K562 (cell line): ENCODE data around the gene KCND2. TPM values are rescaled to one million over a fixed set of nuclear protein-coding genes. Genes with fewer than 3 reads are reported as not detected.

ENCODE experiments used
- ATAC-seq: fragments of 200-7000 bp; cut with Tn5 transposase; 3 replicates; pipeline ENCODE4 v1.9.1; 2020; ENCODE audit warnings: moderate library complexity
- BruUV-seq: library from RNA; stranded (reverse); fragments of 400-500 nt; replicated peaks from 2 replicates; lab custom pipeline; 2021; lab: Mats Ljungman, UMichigan
- CTCF ChIA-PET: fragments of 300-600 bp; formaldehyde crosslinking; extraction: SDS; loops from one replicate; lab custom pipeline; 2021; ENCODE audit warnings: low intra/inter-chr PET ratio; lab: Yijun Ruan, JAX
- POLR2A ChIA-PET: fragments of 300-600, 350-650 bp; sonication (Branson Sonifier 250); formaldehyde crosslinking; extraction: SDS; loops from one replicate; lab custom pipeline; 2021; ENCODE audit warnings: antibody characterized with exemption, inconsistent platforms; lab: Yijun Ruan, JAX
- DNase-seq, 4 experiments: peaks; one replicate each; pipeline versions ENCODE4 v3.0.0 to v3.0.0-alpha.2; 2011 to 2018; ENCODE audit warnings: low spot score in 3 of 4, mixed read lengths in 3 of 4; ENCODE audit errors: extremely low read depth in 1 of 4
- FAIRE-seq: peaks from 2 replicates; lab custom pipeline; 2011; peaks lifted over from hg19 to GRCh38; lab: Jason Lieb, UNC
- H2AFZ ChIP-seq: 2 replicates; pipeline ENCODE4 v1.6.0; 2011; ENCODE audit warnings: low read depth, low read length, control low read depth, inconsistent platforms
- H3K27ac ChIP-seq: fragments of 200-600 bp; 3 replicates; pipeline ENCODE4 v1.8.0; 2011; ENCODE audit warnings: low read depth, mild to moderate bottlenecking, control low read depth, inconsistent platforms, low read length, moderate library complexity, mixed read lengths; ENCODE audit errors: extremely low read depth
- H3K27me3 ChIP-seq, 2 experiments: fragments of 300-600 bp in 1 of 2; 2 replicates in 1 of 2; 3 replicates in 1 of 2; pipeline versions ENCODE4 v1.6.0 to v1.8.0; 2011; ENCODE audit warnings: inconsistent platforms in 2 of 2, low read length in 2 of 2, mild to moderate bottlenecking in 1 of 2, mixed read lengths in 1 of 2, moderate library complexity in 1 of 2; ENCODE audit not compliant: control insufficient read depth in 2 of 2, insufficient read depth in 2 of 2
- H3K36me3 ChIP-seq: fragments of 300-600 bp; 3 replicates; pipeline ENCODE4 v1.8.0; 2011; ENCODE audit warnings: mild to moderate bottlenecking, low read length, inconsistent platforms; ENCODE audit not compliant: control insufficient read depth, insufficient read depth
- H3K4me1 ChIP-seq, 2 experiments: fragments of 200-600 bp in 1 of 2; replicated peaks in 1 of 2; 2 replicates in 1 of 2; 3 replicates in 1 of 2; pipeline versions ENCODE4 v1.5.1 to v1.8.0; 2011; ENCODE audit warnings: inconsistent platforms in 2 of 2, low read length in 2 of 2, mild to moderate bottlenecking in 1 of 2, mixed read lengths in 1 of 2, moderate library complexity in 1 of 2; ENCODE audit not compliant: control insufficient read depth in 2 of 2, insufficient read depth in 2 of 2
- H3K4me2 ChIP-seq: 2 replicates; pipeline ENCODE4 v1.6.1; 2011; ENCODE audit warnings: low read length, control low read depth, inconsistent platforms, mixed read lengths; ENCODE audit not compliant: insufficient read depth
- H3K4me3 ChIP-seq: fragments of 200-600 bp; sonication (generic), shearing (Covaris generic); 2 replicates; pipeline ENCODE4 v1.5.1; 2016; ENCODE audit warnings: control low read depth, inconsistent platforms
- H3K79me2 ChIP-seq: fragments of 200-600 bp; 3 replicates; pipeline ENCODE4 v1.8.0; 2011; ENCODE audit warnings: low read length, inconsistent platforms; ENCODE audit not compliant: control insufficient read depth, insufficient read depth
- H3K9ac ChIP-seq, 2 experiments: 2 replicates each; pipeline versions ENCODE4 v1.6.0 to v1.6.1; 2011; ENCODE audit warnings: low read depth in 2 of 2, low read length in 2 of 2, control low read depth in 1 of 2, inconsistent platforms in 1 of 2, mild to moderate bottlenecking in 1 of 2, mixed read lengths in 1 of 2; ENCODE audit not compliant: insufficient read depth in 1 of 2
- H3K9me1 ChIP-seq: one replicate; pipeline ENCODE4 v1.6.0; 2011; ENCODE audit warnings: inconsistent platforms, mild to moderate bottlenecking, low read length, moderate library complexity; ENCODE audit not compliant: control insufficient read depth, insufficient read depth
- H3K9me3 ChIP-seq: replicated peaks from 2 replicates; pipeline ENCODE4 v1.5.1; 2011; ENCODE audit warnings: low read depth, low read length, inconsistent platforms; ENCODE audit not compliant: control insufficient read depth, insufficient read depth
- H4K20me1 ChIP-seq: replicated peaks from 2 replicates; pipeline ENCODE4 v1.6.1; 2011; ENCODE audit warnings: low read length, inconsistent platforms, mixed read lengths; ENCODE audit not compliant: control insufficient read depth, insufficient read depth
- CHAMP1 ChIP-seq: fragments of 450-650 bp; IDR thresholded peaks from 2 replicates; pipeline ENCODE4 v1.6.1; 2016; ENCODE audit warnings: mild to moderate bottlenecking
- CUX1 ChIP-seq: fragments of 200-800 bp; sonication (Bioruptor generic); IDR thresholded peaks from 2 replicates; pipeline ENCODE4 v1.6.1; 2016; ENCODE audit warnings: missing genetic modification characterization, missing compliant biosample characterization
- DIDO1 ChIP-seq: fragments of 450-650 bp; IDR thresholded peaks from 2 replicates; pipeline ENCODE4 v1.6.1; 2016; ENCODE audit warnings: low read depth, missing biosample characterization, missing genetic modification characterization
- E2F4 ChIP-seq: sonication (generic); formaldehyde crosslinking; IDR thresholded peaks from 2 replicates; pipeline ENCODE4 v1.8.0; 2022; ENCODE audit warnings: mild to moderate bottlenecking, low read depth, missing genetic modification reagents
- EHMT2 ChIP-seq: fragments of 450-650 bp; IDR thresholded peaks from 2 replicates; pipeline ENCODE4 v1.6.1; 2018; ENCODE audit warnings: antibody characterized with exemption
- HCFC1 ChIP-seq: IDR thresholded peaks from 2 replicates; pipeline ENCODE4 v1.6.1; 2012; ENCODE audit warnings: low read depth, low read length, improper control_type of control experiment
- HDAC1 ChIP-seq, 2 experiments: fragments of 450-650 bp; IDR thresholded peaks; 2 replicates each; pipeline ENCODE4 v1.6.1; 2016 to 2017; ENCODE audit warnings: inconsistent platforms in 1 of 2, mild to moderate bottlenecking in 1 of 2, moderate library complexity in 1 of 2
- HMGN3 ChIP-seq: IDR thresholded peaks from 2 replicates; pipeline ENCODE4 v1.6.1; 2011; ENCODE audit warnings: borderline replicate concordance, low read depth, mild to moderate bottlenecking, mixed read lengths, low read length; ENCODE audit not compliant: insufficient read length; ENCODE audit errors: extremely low read depth
- HNRNPL ChIP-seq: fragments of 200-400 bp; formaldehyde crosslinking; IDR thresholded peaks from 2 replicates; pipeline ENCODE4 v1.6.1; 2017; ENCODE audit warnings: low read depth, mild to moderate bottlenecking, low read length
- MECOM ChIP-seq: fragments of 250-450 bp; sonication (Bioruptor Pico); IDR thresholded peaks from 2 replicates; pipeline ENCODE4 v1.8.0; 2022; ENCODE audit warnings: inconsistent platforms
- PML ChIP-seq: IDR thresholded peaks from 2 replicates; pipeline ENCODE4 v1.6.1; 2012; ENCODE audit warnings: low read length, inconsistent platforms
- RNF2 ChIP-seq: sonication (generic); IDR thresholded peaks from 2 replicates; pipeline ENCODE4 v1.6.1; 2016
- TEAD1 ChIP-seq, 2 experiments: fragments of 450-650 bp in 1 of 2; sonication (generic) in 1 of 2; formaldehyde crosslinking; IDR thresholded peaks; 2 replicates each; pipeline versions ENCODE4 v1.4.0 to v1.8.0; 2020 to 2022; ENCODE audit warnings: mild to moderate bottlenecking in 2 of 2, missing genetic modification reagents in 1 of 2
- U2AF1 ChIP-seq: fragments of 200-400 bp; formaldehyde crosslinking; optimal IDR thresholded peaks from 2 replicates; pipeline ENCODE3; 2017; ENCODE audit warnings: mild to moderate bottlenecking, low read depth, low read length, moderate library complexity
- ZNF77 ChIP-seq: fragments of 250-450 bp; sonication (Bioruptor Pico); IDR thresholded peaks from 2 replicates; pipeline ENCODE4 v1.5.0; 2020
- WGBS: fragments of 100-300 bp; shearing (Covaris generic); methylation state at CpG from one replicate; pipeline ENCODE4 v1.1.6; 2016; ENCODE audit warnings: low coverage, mixed read lengths; ENCODE audit not compliant: insufficient coverage; ENCODE audit errors: missing lambda C conversion rate; 5-methylcytosine and 5-hydroxymethylcytosine counted together
- in situ Hi-C: fragments of 300-500 bp; cut with MboI; formaldehyde crosslinking; loops from 4 replicates; pipeline ENCODE4 v1.15.0; 2018; ENCODE audit warnings: inconsistent platforms, mixed read lengths
- intact Hi-C: fragments of 100-400 bp; cut with micrococcal nuclease; formaldehyde crosslinking; loops from 2 replicates; pipeline ENCODE4 v1.14.2; 2022
- polyA plus RNA-seq, 8 experiments: library from polyadenylated mRNA; depleted of rRNA in 4 of 8; stranded (reverse) in 5 of 8; unstranded in 3 of 8; fragments of >200 nt; fragmentation: Nextera tagmentation in 2 of 8; fragmentation: Illumina TruSeq in 1 of 8; extraction: Ambion mirVana in 2 of 8; extraction: Trizol in 1 of 8; gene quantifications; 2 replicates each; pipeline versions ENCODE4 v1.2.1 to v1.2.3, GENCODE V29; 2011 to 2014; ENCODE audit warnings: inconsistent platforms in 1 of 8, missing spikeins in 1 of 8
- total RNA-seq, 7 experiments: library from RNA; depleted of rRNA in 6 of 7; stranded (reverse); fragments of >200 nt in 6 of 7; fragmentation: Illumina TruSeq in 2 of 7; extraction: Trizol in 2 of 7; gene quantifications; 2 replicates each; pipeline versions ENCODE4 v1.2.1 to v1.2.3, GENCODE V29; 2011 to 2021; ENCODE audit warnings: low replicate concordance in 1 of 7

Gene KCND2
- total and polyA plus RNA-seq, 9 of the 15 experiments (the other 6 are each of a cell fraction or from before 2014, with no cell fraction given) = 0.03 to 0.12 TPM; not detected in 7

GRCh38 chr7:120774481-120774880, 501.5 kb downstream of the KCND2 start:
- Histone ChIP-seq H4K20me1 (no peaks in the 10 kb centered on the region), H3K4me2 (no peak overlapping the region), H3K9ac (no peak overlapping the region), H3K9me1 (no peaks in the 10 kb centered on the region), H2AFZ (no peak overlapping the region), H3K27me3 (no peaks in the 10 kb centered on the region; a peak in 2 of 5 replicates), H3K27ac (no peak overlapping the region), H3K36me3 (no peaks in the 10 kb centered on the region), H3K79me2 (no peaks in the 10 kb centered on the region), H3K4me3 (no peak overlapping the region), H3K4me1 (no peaks in the 10 kb centered on the region), H3K9me3 (no peaks in the 10 kb centered on the region)
- intact Hi-C loops (no loop called here), in situ Hi-C loops (no loop called here)
- no TSS peak for BruUV-seq
- no peak for DNase-seq
- ChIA-PET POLR2A (no interaction called here), CTCF (no interaction called here)
- 2% methylated on average over 3 of the region's 3 CpGs for WGBS
- ATAC-seq = no peak
- no peak for FAIRE-seq
- TF ChIP-seq CUX1 (no peak), EHMT2 (no peak), MECOM (no peak), DIDO1 (tag) (no peak), RNF2 (no peak), HMGN3 (no peak), U2AF1 (no peak), ZNF77 (CRISPR knock-in tag) (no peak), E2F4 (CRISPR knock-in tag) (no peak), HNRNPL (no peak), PML (no peak), HDAC1 (IDR thresholded peaks at IDR 0.05) (no peak), CHAMP1 (no peak), HCFC1 (no peak), TEAD1 (CRISPR knock-in tag; IDR thresholded peaks at IDR 0.05) (no peak)
